Esophagus muscularis mucosa (tissue), 4 donors: ENCODE measurements around the gene RASD1.

ENCODE experiments used
- CTCF ChIP-seq, 3 experiments: fragments of 200-600 bp in 2 of 3; fragments of 450-650 bp in 1 of 3; sonication (generic) in 2 of 3; IDR thresholded peaks; one replicate each; pipeline ENCODE4 v1.5.1; 2017 to 2019; ENCODE audit warnings: antibody characterized with exemption in 3 of 3, mild to moderate bottlenecking in 2 of 3, moderate library complexity in 1 of 3
- EP300 ChIP-seq: sonication (generic); formaldehyde crosslinking; IDR thresholded peaks from one replicate; pipeline ENCODE4 v1.6.1; 2017; ENCODE audit warnings: antibody characterized with exemption
- POLR2A ChIP-seq: fragments of 450-650 bp; IDR thresholded peaks from one replicate; pipeline ENCODE4 v1.6.1; 2017; ENCODE audit warnings: antibody characterized with exemption, moderate library complexity, mild to moderate bottlenecking, low read depth

DNA sequence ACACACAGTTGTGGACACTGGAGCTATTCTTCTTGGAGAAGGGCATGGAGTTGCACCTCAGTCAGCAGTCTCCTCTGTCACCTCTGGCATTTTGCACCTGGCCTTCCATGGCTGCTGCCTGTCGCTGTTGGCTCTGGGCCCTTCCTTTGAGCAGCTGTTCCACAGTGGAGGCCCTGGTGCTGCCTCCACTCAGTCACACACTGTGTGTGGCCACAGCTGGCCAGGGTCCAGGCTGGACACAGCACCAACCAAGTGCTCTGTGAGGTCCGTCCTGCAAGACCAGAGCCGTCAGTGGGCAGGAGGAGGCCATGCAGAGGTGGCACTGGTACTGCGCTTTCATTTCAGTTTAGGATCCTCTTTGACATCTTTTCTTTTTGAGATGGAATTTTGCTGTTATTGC, 41.0 kb downstream of the RASD1 start:
- no peak for TF ChIP-seq POLR2A
- TF ChIP-seq CTCF (IDR thresholded peaks at IDR 0.05) = no peak
- TF ChIP-seq EP300 = no peak
